Measurements from ENCODE around the gene TAPT1.

DNA sequence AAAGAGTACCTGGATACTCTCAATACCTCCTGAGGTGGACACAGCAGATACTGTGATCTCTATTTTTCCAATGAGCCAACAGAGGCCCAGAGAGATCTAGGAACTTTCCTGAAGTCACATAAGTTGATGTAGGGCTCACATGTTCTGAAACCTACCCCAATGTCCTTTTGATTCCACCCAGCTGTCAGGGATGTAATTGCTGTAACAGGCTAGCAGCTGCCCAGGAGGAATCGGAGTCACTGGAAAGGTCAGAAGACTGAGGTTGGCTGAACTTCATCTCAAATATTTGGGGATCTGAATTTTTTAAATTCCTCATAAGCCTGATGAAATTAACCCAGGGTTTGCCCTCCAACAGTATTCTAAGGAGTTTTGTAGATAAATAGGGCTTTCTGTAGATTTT, 90.0 kb downstream of the TAPT1 start:
- no peak for TF ChIP-seq CBX2 (IDR thresholded peaks at IDR 0.05; ENCODE audit: low read depth, low read length)
- TF ChIP-seq CBX2 (CRISPR knock-in tag; IDR thresholded peaks at IDR 0.05; ENCODE audit: low read depth) = no peak
- TF ChIP-seq ZNF24 (IDR thresholded peaks at IDR 0.05) = no peak
- TF ChIP-seq ESRRA (CRISPR knock-in tag; IDR thresholded peaks at IDR 0.05; ENCODE audit: low read depth) = no peak
- no peak for TF ChIP-seq TBP (CRISPR knock-in tag; IDR thresholded peaks at IDR 0.05)
- TF ChIP-seq, protein P1, sequence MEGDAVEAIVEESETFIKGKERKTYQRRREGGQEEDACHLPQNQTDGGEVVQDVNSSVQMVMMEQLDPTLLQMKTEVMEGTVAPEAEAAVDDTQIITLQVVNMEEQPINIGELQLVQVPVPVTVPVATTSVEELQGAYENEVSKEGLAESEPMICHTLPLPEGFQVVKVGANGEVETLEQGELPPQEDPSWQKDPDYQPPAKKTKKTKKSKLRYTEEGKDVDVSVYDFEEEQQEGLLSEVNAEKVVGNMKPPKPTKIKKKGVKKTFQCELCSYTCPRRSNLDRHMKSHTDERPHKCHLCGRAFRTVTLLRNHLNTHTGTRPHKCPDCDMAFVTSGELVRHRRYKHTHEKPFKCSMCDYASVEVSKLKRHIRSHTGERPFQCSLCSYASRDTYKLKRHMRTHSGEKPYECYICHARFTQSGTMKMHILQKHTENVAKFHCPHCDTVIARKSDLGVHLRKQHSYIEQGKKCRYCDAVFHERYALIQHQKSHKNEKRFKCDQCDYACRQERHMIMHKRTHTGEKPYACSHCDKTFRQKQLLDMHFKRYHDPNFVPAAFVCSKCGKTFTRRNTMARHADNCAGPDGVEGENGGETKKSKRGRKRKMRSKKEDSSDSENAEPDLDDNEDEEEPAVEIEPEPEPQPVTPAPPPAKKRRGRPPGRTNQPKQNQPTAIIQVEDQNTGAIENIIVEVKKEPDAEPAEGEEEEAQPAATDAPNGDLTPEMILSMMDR (CRISPR knock-in tag; IDR thresholded peaks at IDR 0.05) = no peak
- no peak for TF ChIP-seq CCDC6 (CRISPR knock-in tag; IDR thresholded peaks at IDR 0.05)
- TF ChIP-seq RAD21 (CRISPR knock-in tag; IDR thresholded peaks at IDR 0.05) = no peak
- no peak for TF ChIP-seq ZNF382 (CRISPR knock-in tag; IDR thresholded peaks at IDR 0.05; ENCODE audit: borderline replicate concordance)

Measured in HepG2 (cell line).